ENCODE data around the gene LACC1. TPM values are rescaled to one million over a fixed set of nuclear protein-coding genes. Genes with fewer than 3 reads are reported as not detected.

Gene LACC1
- total RNA-seq, 4 donors from 2014 or later: 1.8 to 9.8 (median 3.9) TPM

- TF ChIP-seq, protein P1, sequence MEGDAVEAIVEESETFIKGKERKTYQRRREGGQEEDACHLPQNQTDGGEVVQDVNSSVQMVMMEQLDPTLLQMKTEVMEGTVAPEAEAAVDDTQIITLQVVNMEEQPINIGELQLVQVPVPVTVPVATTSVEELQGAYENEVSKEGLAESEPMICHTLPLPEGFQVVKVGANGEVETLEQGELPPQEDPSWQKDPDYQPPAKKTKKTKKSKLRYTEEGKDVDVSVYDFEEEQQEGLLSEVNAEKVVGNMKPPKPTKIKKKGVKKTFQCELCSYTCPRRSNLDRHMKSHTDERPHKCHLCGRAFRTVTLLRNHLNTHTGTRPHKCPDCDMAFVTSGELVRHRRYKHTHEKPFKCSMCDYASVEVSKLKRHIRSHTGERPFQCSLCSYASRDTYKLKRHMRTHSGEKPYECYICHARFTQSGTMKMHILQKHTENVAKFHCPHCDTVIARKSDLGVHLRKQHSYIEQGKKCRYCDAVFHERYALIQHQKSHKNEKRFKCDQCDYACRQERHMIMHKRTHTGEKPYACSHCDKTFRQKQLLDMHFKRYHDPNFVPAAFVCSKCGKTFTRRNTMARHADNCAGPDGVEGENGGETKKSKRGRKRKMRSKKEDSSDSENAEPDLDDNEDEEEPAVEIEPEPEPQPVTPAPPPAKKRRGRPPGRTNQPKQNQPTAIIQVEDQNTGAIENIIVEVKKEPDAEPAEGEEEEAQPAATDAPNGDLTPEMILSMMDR (IDR thresholded peaks at IDR 0.05): no peak
- no peak for TF ChIP-seq EP300 (IDR thresholded peaks at IDR 0.05)
- TF ChIP-seq POLR2A (IDR thresholded peaks at IDR 0.05): no peak
- DNase-seq (ENCODE audit: low spot score in 2 of 2): no peak
- Histone ChIP-seq H3K27ac (no peak overlapping the region), H3K4me3 (no peak overlapping the region), H3K27me3 (no peaks in the 10 kb centered on the region), H3K4me1 (peaks cover 0 to 21% (median 0%) of the 10 kb centered on the region in 4 donors), H3K9me3 (peaks cover 0 to 5% (median 0%) of the 10 kb centered on the region in 4 donors), H3K36me3 (no peaks in the 10 kb centered on the region)
- 75 to 86% methylated on average over 2 of the region's 2 CpGs for WGBS, 2 donors
Measured at GRCh38 chr13:43933378-43933777, 53.7 kb downstream of the LACC1 start.

DNA sequence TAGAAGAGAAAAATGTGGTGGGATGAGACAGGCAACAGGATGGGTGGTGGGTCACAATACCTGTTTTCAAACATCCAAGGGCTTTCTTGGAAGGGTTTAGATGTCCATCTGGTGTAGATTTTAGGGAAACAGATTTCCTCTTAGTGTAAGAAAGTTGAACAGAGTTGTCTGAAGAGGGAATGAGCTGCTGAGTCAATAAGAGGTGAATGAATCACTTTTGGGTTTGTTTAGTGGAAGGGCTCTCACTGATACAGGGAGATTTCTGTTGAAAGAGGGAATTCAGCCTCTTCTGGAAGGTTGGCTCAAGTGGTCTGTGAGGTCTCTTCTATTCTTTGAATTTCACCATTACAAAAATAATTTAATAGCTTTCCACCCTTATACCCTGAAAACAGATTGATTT is 54.6 kb downstream of the LACC1 start:
- Histone ChIP-seq H3K9me3 (peaks cover 0 to 5% (median 0%) of the 10 kb centered on the region in 4 donors), H3K36me3 (no peaks in the 10 kb centered on the region), H3K27ac (no peak overlapping the region), H3K4me3 (no peak overlapping the region), H3K4me1 (peaks cover 0 to 29% (median 0%) of the 10 kb centered on the region in 4 donors), H3K27me3 (no peaks in the 10 kb centered on the region)
- no peak for DNase-seq (ENCODE audit: low spot score in 2 of 2)
- TF ChIP-seq EP300 (IDR thresholded peaks at IDR 0.05): no peak
- TF ChIP-seq POLR2A (IDR thresholded peaks at IDR 0.05): no peak
- TF ChIP-seq, protein P1 (IDR thresholded peaks at IDR 0.05): no peak

GRCh38 chr13:43935878-43936277 is 56.2 kb downstream of the LACC1 start:
- TF ChIP-seq EP300 (IDR thresholded peaks at IDR 0.05) (no peak), POLR2A (IDR thresholded peaks at IDR 0.05) (no peak)
- TF ChIP-seq, protein P1 (IDR thresholded peaks at IDR 0.05): no peak
- 33 to 70% methylated on average over 1 of the region's 1 CpG for WGBS, 2 donors
- Histone ChIP-seq H3K4me1 (peaks cover 0 to 29% (median 0%) of the 10 kb centered on the region in 4 donors), H3K9me3 (peaks cover 0 to 5% (median 0%) of the 10 kb centered on the region in 4 donors), H3K27me3 (no peaks in the 10 kb centered on the region), H3K27ac (no peak overlapping the region), H3K36me3 (no peaks in the 10 kb centered on the region), H3K4me3 (no peak overlapping the region)
- no peak for DNase-seq (ENCODE audit: low spot score in 2 of 2)

GRCh38 chr13:43936647-43937046 is 56.9 kb downstream of the LACC1 start:
- Histone ChIP-seq H3K27ac (no peak overlapping the region), H3K27me3 (no peaks in the 10 kb centered on the region)
- 68 to 72% methylated on average over 3 of the region's 3 CpGs for WGBS, 2 donors

DNA sequence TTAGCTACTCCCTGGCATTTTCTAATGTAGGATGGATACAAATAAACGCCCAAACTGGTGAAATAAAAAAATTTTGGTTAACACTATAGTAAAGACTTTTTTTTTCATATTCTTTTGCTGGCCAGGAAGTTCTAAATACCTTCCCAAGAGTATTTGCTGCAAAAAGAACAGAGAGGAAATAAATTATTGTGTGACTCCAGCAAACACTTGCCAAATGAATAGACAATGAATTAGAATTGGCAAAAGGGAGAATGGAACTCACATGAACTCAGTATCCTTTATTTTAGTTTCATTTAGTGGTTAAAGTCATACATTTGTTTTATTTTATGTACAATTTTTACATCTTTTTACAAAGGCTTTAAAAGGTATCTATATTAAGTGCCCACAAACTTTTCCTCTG is 58.1 kb downstream of the LACC1 start:
- Histone ChIP-seq H3K9me3 (no peaks in the 10 kb centered on the region), H3K4me3 (no peak overlapping the region), H3K27ac (no peak overlapping the region), H3K27me3 (no peaks in the 10 kb centered on the region), H3K4me1 (peaks cover 0 to 29% (median 0%) of the 10 kb centered on the region in 4 donors), H3K36me3 (no peaks in the 10 kb centered on the region)
- TF ChIP-seq, protein P1 (IDR thresholded peaks at IDR 0.05): no peak
- no peak for TF ChIP-seq EP300 (IDR thresholded peaks at IDR 0.05)
- TF ChIP-seq POLR2A (IDR thresholded peaks at IDR 0.05): no peak
- WGBS, 2 donors: 57 to 62% methylated on average over 1 of the region's 1 CpG
- DNase-seq (ENCODE audit: low spot score in 2 of 2): no peak

More at GRCh38 chr13:43936647-43937046, 56.9 kb downstream of the LACC1 start:
- H3K4me1 ChIP-seq: peaks cover 0 to 29% (median 0%) of the 10 kb centered on the region in 4 donors
- no peaks in the 10 kb centered on the region for H3K36me3 ChIP-seq
- no peak overlapping the region for H3K4me3 ChIP-seq
- peaks cover 0 to 2% (median 0%) of the 10 kb centered on the region in 4 donors for H3K9me3 ChIP-seq
- no peak for DNase-seq (ENCODE audit: low spot score in 2 of 2)
- TF ChIP-seq EP300 (IDR thresholded peaks at IDR 0.05) (no peak), POLR2A (IDR thresholded peaks at IDR 0.05) (no peak)
- TF ChIP-seq, protein P1 (IDR thresholded peaks at IDR 0.05): no peak
